SK-N-SH treated with all-trans-retinoic acid at 6 μM for 48 hours (cell line): ENCODE data around the gene KDM4C.

Experiments used
- ARNTL ChIP-seq: fragments of 450-650 bp; formaldehyde crosslinking; IDR thresholded peaks from 2 replicates; pipeline ENCODE4 v1.5.0; 2020; ENCODE audit warnings: low read depth, mild to moderate bottlenecking, moderate library complexity, borderline replicate concordance
- BACH2 ChIP-seq: fragments of 250-450 bp; sonication (Bioruptor Pico); IDR thresholded peaks from 2 replicates; pipeline ENCODE4 v1.9.0; 2021; ENCODE audit warnings: mild to moderate bottlenecking, borderline replicate concordance
- GLIS3 ChIP-seq: fragments of 250-450 bp; sonication (Bioruptor Pico); IDR thresholded peaks from 2 replicates; pipeline ENCODE4 v1.5.0; 2020; ENCODE audit warnings: mild to moderate bottlenecking, moderate library complexity
- TCF4 ChIP-seq: fragments of 250-450 bp; sonication (Bioruptor Pico); IDR thresholded peaks from 2 replicates; pipeline ENCODE4 v1.8.0; 2021; ENCODE audit warnings: mild to moderate bottlenecking, moderate library complexity, borderline replicate concordance
- ZFP3 ChIP-seq: fragments of 250-450 bp; sonication (Bioruptor Pico); IDR thresholded peaks from 2 replicates; pipeline ENCODE4 v1.5.0; 2020; ENCODE audit warnings: mild to moderate bottlenecking, moderate library complexity
- TF ChIP-seq, protein P1 (sequence below): fragments of 250-450 bp; sonication (Bioruptor Pico); IDR thresholded peaks from 2 replicates; pipeline ENCODE4 v1.5.1; 2020; ENCODE audit warnings: low read depth, mild to moderate bottlenecking, moderate library complexity
- TF ChIP-seq, protein P2 (sequence below): fragments of 250-450 bp; sonication (Bioruptor Pico); IDR thresholded peaks from 2 replicates; pipeline ENCODE4 v1.8.0; 2020; ENCODE audit warnings: mild to moderate bottlenecking, moderate library complexity, borderline replicate concordance

DNA sequence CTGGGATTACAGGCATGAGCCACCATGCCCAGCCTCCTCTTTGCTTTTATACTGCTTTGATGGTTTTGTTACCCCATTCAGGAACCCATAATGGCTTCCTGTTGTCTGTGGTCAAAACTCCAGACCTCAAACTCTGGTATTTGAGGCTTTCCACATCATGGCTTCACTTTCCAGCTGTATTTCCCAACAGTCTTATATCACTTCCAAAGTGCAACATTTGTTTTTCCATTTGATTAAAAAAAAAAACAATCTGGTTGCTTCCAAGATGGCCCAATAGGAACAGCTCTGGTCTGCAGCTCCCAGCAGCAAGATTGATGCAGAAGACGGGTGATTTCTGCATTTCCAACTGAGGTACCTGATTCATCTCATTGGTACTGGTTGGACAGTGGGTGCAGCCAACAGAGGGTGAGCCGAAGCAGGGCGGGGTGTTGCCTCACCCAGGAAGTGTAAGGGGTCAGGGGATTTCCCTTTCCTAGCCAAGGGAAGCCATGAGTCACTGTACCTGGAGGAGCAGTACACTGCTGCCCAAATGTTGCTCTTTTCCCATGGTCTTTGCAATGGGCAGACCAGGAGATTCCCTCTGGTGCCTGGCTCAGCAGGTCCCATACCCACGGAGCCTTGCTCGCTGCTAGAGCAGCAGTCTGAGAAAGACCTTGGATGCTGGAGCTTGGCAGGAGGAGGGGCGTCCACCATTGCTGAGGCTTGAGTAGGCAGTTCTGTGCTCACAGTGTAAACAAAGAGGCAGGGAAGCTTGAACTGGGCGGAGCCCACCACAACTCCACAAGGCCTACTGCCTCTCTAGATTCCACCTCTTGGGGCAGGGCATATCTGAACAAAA, 458.4 kb downstream of the KDM4C start:
- TF ChIP-seq ZFP3, result no peak
- TF ChIP-seq GLIS3 (CRISPR knock-in tag), result no peak
- TF ChIP-seq BACH2, result no peak
- TF ChIP-seq, protein P1, sequence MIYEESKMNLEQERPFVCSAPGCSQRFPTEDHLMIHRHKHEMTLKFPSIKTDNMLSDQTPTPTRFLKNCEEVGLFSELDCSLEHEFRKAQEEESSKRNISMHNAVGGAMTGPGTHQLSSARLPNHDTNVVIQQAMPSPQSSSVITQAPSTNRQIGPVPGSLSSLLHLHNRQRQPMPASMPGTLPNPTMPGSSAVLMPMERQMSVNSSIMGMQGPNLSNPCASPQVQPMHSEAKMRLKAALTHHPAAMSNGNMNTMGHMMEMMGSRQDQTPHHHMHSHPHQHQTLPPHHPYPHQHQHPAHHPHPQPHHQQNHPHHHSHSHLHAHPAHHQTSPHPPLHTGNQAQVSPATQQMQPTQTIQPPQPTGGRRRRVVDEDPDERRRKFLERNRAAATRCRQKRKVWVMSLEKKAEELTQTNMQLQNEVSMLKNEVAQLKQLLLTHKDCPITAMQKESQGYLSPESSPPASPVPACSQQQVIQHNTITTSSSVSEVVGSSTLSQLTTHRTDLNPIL (CRISPR knock-in tag), result no peak
- TF ChIP-seq, protein P2, sequence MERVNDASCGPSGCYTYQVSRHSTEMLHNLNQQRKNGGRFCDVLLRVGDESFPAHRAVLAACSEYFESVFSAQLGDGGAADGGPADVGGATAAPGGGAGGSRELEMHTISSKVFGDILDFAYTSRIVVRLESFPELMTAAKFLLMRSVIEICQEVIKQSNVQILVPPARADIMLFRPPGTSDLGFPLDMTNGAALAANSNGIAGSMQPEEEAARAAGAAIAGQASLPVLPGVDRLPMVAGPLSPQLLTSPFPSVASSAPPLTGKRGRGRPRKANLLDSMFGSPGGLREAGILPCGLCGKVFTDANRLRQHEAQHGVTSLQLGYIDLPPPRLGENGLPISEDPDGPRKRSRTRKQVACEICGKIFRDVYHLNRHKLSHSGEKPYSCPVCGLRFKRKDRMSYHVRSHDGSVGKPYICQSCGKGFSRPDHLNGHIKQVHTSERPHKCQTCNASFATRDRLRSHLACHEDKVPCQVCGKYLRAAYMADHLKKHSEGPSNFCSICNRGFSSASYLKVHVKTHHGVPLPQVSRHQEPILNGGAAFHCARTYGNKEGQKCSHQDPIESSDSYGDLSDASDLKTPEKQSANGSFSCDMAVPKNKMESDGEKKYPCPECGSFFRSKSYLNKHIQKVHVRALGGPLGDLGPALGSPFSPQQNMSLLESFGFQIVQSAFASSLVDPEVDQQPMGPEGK, result no peak
- no peak for TF ChIP-seq ARNTL (CRISPR knock-in tag)
- no peak for TF ChIP-seq TCF4 (CRISPR knock-in tag)
